SK-N-SH (cell line): ENCODE measurements around the gene MTMR12. TPM values are rescaled to one million over a fixed set of nuclear protein-coding genes. Genes with fewer than 3 reads are reported as not detected.

Source experiments
- CTCF ChIA-PET: fragments of 300-600, 350-600 bp; formaldehyde crosslinking; extraction: SDS; loops from one replicate; lab custom pipeline; 2021; lab: Yijun Ruan, JAX
- POLR2A ChIA-PET: fragments of 350-600 bp; sonication (Branson Sonifier 250); formaldehyde crosslinking; extraction: SDS; loops from one replicate; lab custom pipeline; 2020; ENCODE audit warnings: antibody characterized with exemption, inconsistent platforms; lab: Yijun Ruan, JAX
- DNase-seq: peaks from one replicate; pipeline ENCODE4 v3.0.0; 2012
- H2AFZ ChIP-seq: fragments of 200-600 bp; sonication (generic); 2 replicates; pipeline ENCODE4 v1.8.1; 2016; ENCODE audit warnings: antibody characterized with exemption, mild to moderate bottlenecking, low read depth
- H3F3A ChIP-seq: fragments of 200-600 bp; sonication (generic); replicated peaks from 2 replicates; pipeline ENCODE3; 2016; ENCODE audit warnings: antibody characterized with exemption, mild to moderate bottlenecking; ENCODE audit not compliant: insufficient read depth
- H3K27ac ChIP-seq, 2 experiments: fragments of 200-500 bp in 1 of 2; fragments of 200-600 bp in 1 of 2; sonication (Bioruptor generic) in 1 of 2; sonication (generic), shearing (Covaris generic) in 1 of 2; 2 replicates each; pipeline versions ENCODE4 v1.5.1 to v1.6.1; 2014 to 2016; ENCODE audit warnings: low read depth in 2 of 2, inconsistent platforms in 1 of 2, low read length in 1 of 2, mild to moderate bottlenecking in 1 of 2, mixed read lengths in 1 of 2
- H3K27me3 ChIP-seq: fragments of 200-600 bp; sonication (generic), shearing (Covaris generic); 2 replicates; pipeline ENCODE4 v1.6.1; 2016; ENCODE audit warnings: mixed run types; ENCODE audit not compliant: insufficient read depth
- H3K36me3 ChIP-seq, 2 experiments: fragments of 200-500 bp in 1 of 2; fragments of 200-600 bp in 1 of 2; sonication (Bioruptor generic) in 1 of 2; sonication (generic) in 1 of 2; replicated peaks in 1 of 2; 2 replicates each; pipeline versions ENCODE3 to v1.5.1; 2014 to 2016; ENCODE audit warnings: low read length in 1 of 2, mild to moderate bottlenecking in 1 of 2; ENCODE audit not compliant: insufficient read depth in 2 of 2, control insufficient read depth in 1 of 2
- H3K4me1 ChIP-seq, 2 experiments: fragments of 200-500 bp in 1 of 2; fragments of 200-600 bp in 1 of 2; sonication (Bioruptor generic) in 1 of 2; sonication (generic), shearing (Covaris generic) in 1 of 2; 2 replicates each; pipeline versions ENCODE4 v1.5.1 to v1.6.1; 2014 to 2016; ENCODE audit warnings: low read depth in 1 of 2, low read length in 1 of 2, mixed run types in 1 of 2; ENCODE audit not compliant: insufficient read depth in 2 of 2, control insufficient read depth in 1 of 2
- H3K4me2 ChIP-seq: fragments of 200-600 bp; sonication (generic), shearing (Covaris generic); 2 replicates; pipeline ENCODE4 v1.6.1; 2017; ENCODE audit warnings: mixed run types
- H3K4me3 ChIP-seq, 2 experiments: fragments of 200-500 bp in 1 of 2; fragments of 200-600 bp in 1 of 2; sonication (Bioruptor generic) in 1 of 2; sonication (generic), shearing (Covaris generic) in 1 of 2; 2 replicates each; pipeline versions ENCODE4 v1.5.1 to v1.8.1; 2014 to 2016; ENCODE audit warnings: low read depth in 2 of 2, inconsistent platforms in 1 of 2, low read length in 1 of 2, mild to moderate bottlenecking in 1 of 2, mixed read lengths in 1 of 2, moderate library complexity in 1 of 2
- H3K79me2 ChIP-seq: fragments of 200-600 bp; sonication (generic); 2 replicates; pipeline ENCODE4 v1.8.1; 2017; ENCODE audit warnings: mild to moderate bottlenecking; ENCODE audit not compliant: insufficient read depth
- H3K9ac ChIP-seq: fragments of 200-600 bp; sonication (generic); 2 replicates; pipeline ENCODE4 v1.6.1; 2017; ENCODE audit warnings: mixed run types
- H3K9me2 ChIP-seq: fragments of 200-600 bp; sonication (generic); 2 replicates; pipeline ENCODE4 v1.6.1; 2017; ENCODE audit warnings: mixed run types
- H3K9me3 ChIP-seq: fragments of 200-600 bp; sonication (generic); 2 replicates; pipeline ENCODE4 v1.6.1; 2017; ENCODE audit warnings: mixed run types, mild to moderate bottlenecking, moderate library complexity
- H4K20me1 ChIP-seq: fragments of 200-600 bp; sonication (generic); 2 replicates; pipeline ENCODE4 v1.6.1; 2017; ENCODE audit warnings: mild to moderate bottlenecking, mixed run types; ENCODE audit not compliant: insufficient read depth
- CHD2 ChIP-seq: fragments of 150-350 bp; IDR thresholded peaks from 2 replicates; pipeline ENCODE4 v1.6.1; 2018; ENCODE audit warnings: low read length; ENCODE audit not compliant: partially characterized antibody
- CTCF ChIP-seq: fragments of 200-600 bp; sonication (generic); IDR thresholded peaks from 2 replicates; pipeline ENCODE4 v1.6.1; 2017; ENCODE audit warnings: antibody characterized with exemption, mild to moderate bottlenecking, moderate library complexity
- ELF1 ChIP-seq: IDR thresholded peaks from 2 replicates; pipeline ENCODE4 v1.4.0; 2012
- EP300 ChIP-seq, 2 experiments: IDR thresholded peaks; 2 replicates each; pipeline versions ENCODE4 v1.4.0 to v1.6.1; 2012; ENCODE audit warnings: borderline replicate concordance in 1 of 2, low read depth in 1 of 2, low read length in 1 of 2
- FOSL2 ChIP-seq: IDR thresholded peaks from 2 replicates; pipeline ENCODE4 v1.4.0; 2012; ENCODE audit warnings: low read depth, mild to moderate bottlenecking, moderate library complexity, borderline replicate concordance
- FOXJ3 ChIP-seq: sonication (generic); formaldehyde crosslinking; IDR thresholded peaks from 2 replicates; pipeline ENCODE4 v1.5.1; 2020; ENCODE audit warnings: mild to moderate bottlenecking, missing genetic modification reagents
- GATA2 ChIP-seq: sonication (generic); formaldehyde crosslinking; IDR thresholded peaks from 2 replicates; pipeline ENCODE4 v1.5.0; 2020; ENCODE audit warnings: mild to moderate bottlenecking, missing genetic modification reagents
- MAX ChIP-seq: IDR thresholded peaks from 2 replicates; pipeline ENCODE4 v1.4.0; 2012; ENCODE audit warnings: low read depth
- MXI1 ChIP-seq: IDR thresholded peaks from 2 replicates; pipeline ENCODE4 v1.6.1; 2012; ENCODE audit warnings: mild to moderate bottlenecking, low read depth, low read length, improper control_type of control experiment
- NFIC ChIP-seq: IDR thresholded peaks from 2 replicates; pipeline ENCODE4 v1.4.0; 2012; ENCODE audit warnings: borderline replicate concordance
- POLR2AphosphoS5 ChIP-seq: IDR thresholded peaks from 2 replicates; pipeline ENCODE4 v1.6.1; 2012; ENCODE audit warnings: low read depth, low read length
- REST ChIP-seq: IDR thresholded peaks from 2 replicates; pipeline ENCODE4 v1.6.1; 2012; ENCODE audit warnings: mild to moderate bottlenecking, low read depth, low read length, moderate library complexity
- SMC3 ChIP-seq: IDR thresholded peaks from 2 replicates; pipeline ENCODE4 v1.6.1; 2012; ENCODE audit warnings: low read depth, low read length, improper control_type of control experiment
- TAF1 ChIP-seq: IDR thresholded peaks from 2 replicates; pipeline ENCODE4 v1.6.1; 2012; ENCODE audit warnings: low read depth, mild to moderate bottlenecking, low read length, moderate library complexity, borderline replicate concordance
- TCF12 ChIP-seq: IDR thresholded peaks from 2 replicates; pipeline ENCODE4 v1.4.0; 2012
- YY1 ChIP-seq: IDR thresholded peaks from 2 replicates; pipeline ENCODE4 v1.4.0; 2012; ENCODE audit warnings: low read depth, mild to moderate bottlenecking
- WGBS: methylation state at CpG from one replicate; pipeline ENCODE4 v1.1.6; 2017; ENCODE audit warnings: low lambda C conversion rate; 5-methylcytosine and 5-hydroxymethylcytosine counted together
- polyA plus RNA-seq, 3 experiments: library from polyadenylated mRNA; depleted of rRNA; stranded (reverse); fragments of >200 nt; gene quantifications; 2 replicates each; pipeline ENCODE4 v1.2.3, GENCODE V29; 2012

The MTMR12 gene
- polyA plus RNA-seq, 1 of the 3 experiments (the other 2 are of a cell fraction) = 10.9 TPM

DNA sequence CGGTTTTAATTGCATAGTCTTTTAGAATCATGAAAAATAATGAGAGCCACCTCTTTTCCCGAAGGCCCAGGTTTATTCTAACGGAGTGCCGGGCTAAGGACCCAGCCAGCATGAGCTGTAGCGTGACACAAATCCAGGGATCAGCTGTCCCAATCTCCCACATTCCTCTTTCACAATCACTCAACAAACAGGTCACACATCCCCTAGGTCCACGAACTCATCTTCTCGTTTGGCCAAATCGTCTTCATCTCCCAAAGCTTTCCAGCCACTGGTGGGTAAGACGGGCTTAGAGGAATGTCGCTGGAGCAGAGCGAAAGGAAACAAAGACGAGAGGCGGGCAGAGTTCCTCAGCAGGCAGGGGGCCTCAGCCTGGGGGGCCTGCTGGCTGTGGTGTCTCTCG, 83.2 kb downstream of the MTMR12 start (continued):
- TF ChIP-seq CTCF (no peak), FOXJ3 (CRISPR knock-in tag) (no peak)

DNA sequence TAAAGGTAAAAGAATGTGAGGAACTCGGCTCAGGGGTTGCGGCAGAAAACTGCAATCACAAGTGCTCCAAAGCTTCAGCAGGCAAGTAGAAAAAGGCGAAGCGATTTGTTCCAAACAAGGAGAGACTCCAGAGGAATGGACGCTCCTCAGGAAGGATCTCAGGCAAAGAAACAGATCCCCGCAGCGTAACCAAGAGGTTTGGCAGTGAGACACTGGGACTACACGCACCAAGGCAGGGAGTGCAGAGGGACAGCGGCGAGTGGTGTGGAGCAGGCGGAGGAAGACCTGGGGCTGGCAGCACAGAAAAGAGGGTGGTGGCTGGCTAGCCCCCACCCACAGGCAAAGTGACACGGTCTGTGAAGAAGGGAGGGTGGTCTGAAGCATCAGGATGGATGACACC, 83.9 kb downstream of the MTMR12 start:
- ChIA-PET POLR2A (no interaction called here), CTCF (interaction anchor here (1.1 kb wide), 1 partner anchor 101 kb away, joined by 3 read pairs; no protein-coding TSS in a partner anchor)
- peaks cover 8% of the 10 kb centered on the region for H3F3A ChIP-seq
- H2AFZ ChIP-seq = no peak overlapping the region
- H3K27ac ChIP-seq = no peak overlapping the region
- WGBS = 93% methylated on average over 12 of the region's 12 CpGs
- no peak overlapping the region for H3K4me2 ChIP-seq
- H3K9me2 ChIP-seq = no peaks in the 10 kb centered on the region
- H3K36me3 ChIP-seq = peaks cover 6 to 22% of the 10 kb centered on the region in 2 experiments
- no peak for TF ChIP-seq MXI1
- TF ChIP-seq POLR2AphosphoS5 = no peak
- no peak for TF ChIP-seq SMC3
- no peak for TF ChIP-seq ELF1
- TF ChIP-seq REST = no peak
- TF ChIP-seq FOSL2 = no peak
- TF ChIP-seq TAF1 = no peak
- no peak for TF ChIP-seq NFIC
- no peak for TF ChIP-seq YY1
- no peak overlapping the region for H3K9ac ChIP-seq
- no peaks in the 10 kb centered on the region for H3K79me2 ChIP-seq
- H3K9me3 ChIP-seq = no peaks in the 10 kb centered on the region
- H4K20me1 ChIP-seq = no peaks in the 10 kb centered on the region
- H3K4me3 ChIP-seq = no peak overlapping the region
- DNase-seq = no peak
- no peaks in the 10 kb centered on the region for H3K27me3 ChIP-seq
- peaks cover 2 to 9% of the 10 kb centered on the region in 2 experiments; a peak in 2 of 4 replicates for H3K4me1 ChIP-seq

- no peak for DNase-seq
- H3K36me3 ChIP-seq = peaks cover 6 to 15% of the 10 kb centered on the region in 2 experiments
- H3K9me2 ChIP-seq = no peaks in the 10 kb centered on the region
- no peaks in the 10 kb centered on the region for H4K20me1 ChIP-seq
- H3K4me2 ChIP-seq = no peak overlapping the region
- 71% methylated on average over 5 of the region's 5 CpGs for WGBS
- no peak overlapping the region for H3K4me3 ChIP-seq
- H3K27ac ChIP-seq = peak overlapping the region in 1 of 2 experiments; percentile 29; a peak in 1 of 4 replicates
- CTCF ChIA-PET = interaction anchor here (1.4 kb wide), 1 partner anchor 104 kb away, joined by 3 read pairs; no protein-coding TSS in a partner anchor
- no peaks in the 10 kb centered on the region for H3K27me3 ChIP-seq
- H3K9ac ChIP-seq = no peak overlapping the region
- H3K79me2 ChIP-seq = no peaks in the 10 kb centered on the region
- POLR2A ChIA-PET = no interaction called here
- no peak overlapping the region for H2AFZ ChIP-seq
- H3K4me1 ChIP-seq = peaks cover 2 to 8% of the 10 kb centered on the region in 2 experiments; a peak in 2 of 4 replicates
- peak; percentile 88 for TF ChIP-seq MAX
- TF ChIP-seq EP300 (IDR thresholded peaks at IDR 0.05; ENCODE audit: borderline replicate concordance in 1 of 2, low read depth in 1 of 2, low read length in 1 of 2) = no peak
- TF ChIP-seq TAF1 = no peak
- peak; percentile 61; the same call in 1 of the 2 replicates for TF ChIP-seq TCF12
- no peak for TF ChIP-seq GATA2 (CRISPR knock-in tag)
- peak; percentile 14 for TF ChIP-seq CHD2
- H3F3A ChIP-seq = peaks cover 5% of the 10 kb centered on the region
- H3K9me3 ChIP-seq = no peaks in the 10 kb centered on the region
Measured at GRCh38 chr5:32225445-32225844, 87.3 kb downstream of the MTMR12 start.
